WI38 (cell line): ENCODE measurements around the gene GLIS2.

Experiments
- H3K4me3 ChIP-seq: 2 replicates; pipeline ENCODE4 v1.5.1; 2011; ENCODE audit warnings: low read depth, mild to moderate bottlenecking, control low read depth, low read length
- TF ChIP-seq, protein P1 (sequence below): IDR thresholded peaks from 2 replicates; pipeline ENCODE4 v1.5.1; 2012; ENCODE audit warnings: low read depth, mild to moderate bottlenecking, control low read depth, low read length

Gene GLIS2

DNA sequence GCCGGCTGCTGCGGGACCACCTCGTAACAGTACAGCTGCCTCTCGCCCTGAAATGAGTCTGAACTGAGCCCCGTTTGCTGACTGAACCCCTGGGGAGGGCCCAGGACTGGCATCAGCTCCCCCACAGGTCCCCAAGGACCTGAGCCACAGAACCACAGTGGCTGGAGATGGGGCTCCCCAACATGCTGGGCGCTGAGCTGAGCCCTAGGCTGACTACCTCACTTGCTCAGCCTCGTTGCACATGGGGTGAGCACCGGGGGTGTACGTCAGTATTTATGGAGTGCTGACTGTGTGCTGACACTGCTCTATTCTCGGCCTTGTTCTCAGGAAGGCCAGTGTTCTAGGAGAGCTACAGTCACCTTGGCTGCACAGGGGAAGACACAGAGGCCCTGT lies 49.1 kb downstream of the GLIS2 start:
- no peak overlapping the region for H3K4me3 ChIP-seq
- TF ChIP-seq, protein P1, sequence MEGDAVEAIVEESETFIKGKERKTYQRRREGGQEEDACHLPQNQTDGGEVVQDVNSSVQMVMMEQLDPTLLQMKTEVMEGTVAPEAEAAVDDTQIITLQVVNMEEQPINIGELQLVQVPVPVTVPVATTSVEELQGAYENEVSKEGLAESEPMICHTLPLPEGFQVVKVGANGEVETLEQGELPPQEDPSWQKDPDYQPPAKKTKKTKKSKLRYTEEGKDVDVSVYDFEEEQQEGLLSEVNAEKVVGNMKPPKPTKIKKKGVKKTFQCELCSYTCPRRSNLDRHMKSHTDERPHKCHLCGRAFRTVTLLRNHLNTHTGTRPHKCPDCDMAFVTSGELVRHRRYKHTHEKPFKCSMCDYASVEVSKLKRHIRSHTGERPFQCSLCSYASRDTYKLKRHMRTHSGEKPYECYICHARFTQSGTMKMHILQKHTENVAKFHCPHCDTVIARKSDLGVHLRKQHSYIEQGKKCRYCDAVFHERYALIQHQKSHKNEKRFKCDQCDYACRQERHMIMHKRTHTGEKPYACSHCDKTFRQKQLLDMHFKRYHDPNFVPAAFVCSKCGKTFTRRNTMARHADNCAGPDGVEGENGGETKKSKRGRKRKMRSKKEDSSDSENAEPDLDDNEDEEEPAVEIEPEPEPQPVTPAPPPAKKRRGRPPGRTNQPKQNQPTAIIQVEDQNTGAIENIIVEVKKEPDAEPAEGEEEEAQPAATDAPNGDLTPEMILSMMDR = no peak

DNA sequence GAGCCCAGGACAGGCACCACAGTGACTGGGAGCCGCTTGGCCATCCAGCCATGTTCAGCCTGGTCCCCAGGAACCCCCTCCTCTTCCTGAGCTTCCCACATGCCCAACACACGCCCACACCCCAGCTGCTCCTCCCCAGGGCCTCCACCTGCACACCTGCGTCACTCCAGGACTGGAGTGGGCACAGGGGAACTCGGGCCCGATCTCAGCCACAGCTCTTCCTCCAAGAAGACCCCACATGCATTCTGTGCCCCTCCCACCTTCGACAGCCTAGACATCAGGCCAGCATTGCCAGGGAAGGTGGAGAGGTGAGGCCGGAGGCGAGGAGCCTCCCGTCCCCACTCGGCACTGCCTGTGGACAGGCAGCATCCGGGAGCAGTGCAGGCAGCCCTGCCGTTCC lies 49.7 kb downstream of the GLIS2 start:
- no peak overlapping the region for H3K4me3 ChIP-seq
- TF ChIP-seq, protein P1 = no peak

DNA sequence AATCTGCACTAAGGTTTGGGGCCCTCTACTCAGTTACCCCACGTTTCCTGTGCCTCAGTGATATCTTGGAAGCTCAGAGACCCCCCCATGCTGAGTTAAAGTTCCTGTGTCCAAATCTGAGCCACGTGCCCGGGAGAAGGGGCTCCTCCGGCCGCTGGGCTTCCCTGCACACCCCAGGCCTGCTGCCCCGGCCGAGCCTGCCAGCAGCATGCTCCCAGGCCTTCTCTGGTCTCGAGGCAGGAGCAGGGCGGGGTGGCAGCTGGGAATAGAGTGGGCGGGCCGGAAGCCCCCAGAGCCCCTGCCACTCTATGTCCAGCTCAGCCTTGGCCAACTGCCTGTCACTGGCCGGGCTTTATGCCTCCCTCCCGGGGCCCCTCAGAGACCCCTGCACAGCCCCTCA lies 50.1 kb downstream of the GLIS2 start:
- TF ChIP-seq, protein P1 = no peak
- no peak overlapping the region for H3K4me3 ChIP-seq

DNA sequence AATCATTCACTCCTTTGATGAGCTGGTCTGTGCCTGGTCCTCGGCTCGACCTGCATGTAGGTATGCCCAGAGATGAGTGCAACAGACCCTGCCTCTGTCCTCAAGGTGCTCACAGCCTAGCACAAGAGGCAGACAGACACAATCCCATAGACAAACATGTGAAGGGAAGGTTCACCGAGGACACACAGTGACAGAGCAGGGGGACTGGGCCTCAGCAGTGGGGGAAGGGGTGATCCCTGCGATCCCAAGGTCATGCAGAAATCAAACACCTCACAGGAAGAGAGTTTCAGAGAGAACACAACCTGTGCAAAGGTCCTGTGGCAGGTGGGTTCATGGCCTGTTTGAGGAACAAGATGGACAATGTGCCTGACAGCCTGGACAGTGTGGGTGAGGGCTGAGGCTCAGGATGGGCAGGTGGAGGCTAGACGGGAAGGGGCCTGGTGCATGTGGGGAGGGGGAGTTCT lies 51.6 kb downstream of the GLIS2 start:
- H3K4me3 ChIP-seq = no peak overlapping the region
- TF ChIP-seq, protein P1 = no peak

DNA sequence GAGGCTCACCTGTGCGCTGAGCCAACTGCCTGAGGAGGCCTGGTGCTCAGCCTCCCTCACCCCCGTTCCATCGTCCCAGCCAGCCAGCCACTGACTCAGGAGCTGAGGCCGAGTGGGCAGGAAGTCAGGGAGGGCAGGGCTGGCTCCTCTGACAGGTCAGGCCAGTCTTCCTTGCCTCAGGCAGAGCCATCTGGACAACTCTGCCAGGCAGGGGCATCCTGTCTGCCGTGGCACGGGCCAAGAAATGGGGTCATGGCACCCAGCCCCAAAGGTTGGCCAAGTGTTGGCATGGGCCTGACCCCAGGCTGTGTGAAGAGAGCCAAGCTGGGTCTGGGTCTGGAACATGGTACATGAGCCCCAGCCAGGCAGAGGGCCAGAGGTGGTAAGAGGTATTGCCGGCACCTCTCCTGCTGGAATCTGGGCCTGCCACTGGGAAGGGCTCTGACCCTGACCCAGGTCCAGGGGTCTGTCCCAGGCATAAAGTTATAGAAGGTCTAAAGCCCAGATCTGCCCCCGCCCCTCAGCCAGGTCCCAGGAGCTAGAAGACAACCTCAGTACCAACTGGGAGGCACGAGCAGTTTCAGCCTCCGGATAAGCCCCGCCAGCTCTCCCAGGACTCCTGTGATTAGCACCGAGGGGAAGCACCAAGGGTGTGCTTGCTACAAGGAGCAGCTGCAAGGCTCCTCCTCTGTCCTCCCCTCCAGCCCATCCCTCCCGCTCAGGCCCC lies 53.3 kb downstream of the GLIS2 start:
- no peak overlapping the region for H3K4me3 ChIP-seq
- TF ChIP-seq, protein P1 = no peak

DNA sequence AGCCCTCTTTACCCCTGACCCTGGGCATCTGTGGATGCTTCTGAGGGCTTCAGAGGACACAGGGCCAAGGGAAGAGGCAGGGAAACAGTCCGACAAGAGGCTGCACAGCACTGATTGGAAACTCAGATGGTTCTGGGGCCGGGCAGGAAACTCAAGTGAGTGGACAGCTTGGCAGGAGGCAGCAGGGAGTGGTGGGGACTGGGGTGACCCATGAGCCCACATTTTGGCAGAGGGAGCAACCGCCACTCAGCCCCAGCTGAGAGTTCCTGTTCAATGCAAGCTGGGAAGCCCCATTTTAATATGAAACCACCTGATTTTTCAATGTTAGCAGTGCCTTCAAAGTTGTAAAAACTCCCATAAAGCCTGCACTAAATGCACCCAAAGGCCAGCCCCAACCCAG lies 54.3 kb downstream of the GLIS2 start:
- TF ChIP-seq, protein P1 = no peak
- H3K4me3 ChIP-seq = no peak overlapping the region

DNA sequence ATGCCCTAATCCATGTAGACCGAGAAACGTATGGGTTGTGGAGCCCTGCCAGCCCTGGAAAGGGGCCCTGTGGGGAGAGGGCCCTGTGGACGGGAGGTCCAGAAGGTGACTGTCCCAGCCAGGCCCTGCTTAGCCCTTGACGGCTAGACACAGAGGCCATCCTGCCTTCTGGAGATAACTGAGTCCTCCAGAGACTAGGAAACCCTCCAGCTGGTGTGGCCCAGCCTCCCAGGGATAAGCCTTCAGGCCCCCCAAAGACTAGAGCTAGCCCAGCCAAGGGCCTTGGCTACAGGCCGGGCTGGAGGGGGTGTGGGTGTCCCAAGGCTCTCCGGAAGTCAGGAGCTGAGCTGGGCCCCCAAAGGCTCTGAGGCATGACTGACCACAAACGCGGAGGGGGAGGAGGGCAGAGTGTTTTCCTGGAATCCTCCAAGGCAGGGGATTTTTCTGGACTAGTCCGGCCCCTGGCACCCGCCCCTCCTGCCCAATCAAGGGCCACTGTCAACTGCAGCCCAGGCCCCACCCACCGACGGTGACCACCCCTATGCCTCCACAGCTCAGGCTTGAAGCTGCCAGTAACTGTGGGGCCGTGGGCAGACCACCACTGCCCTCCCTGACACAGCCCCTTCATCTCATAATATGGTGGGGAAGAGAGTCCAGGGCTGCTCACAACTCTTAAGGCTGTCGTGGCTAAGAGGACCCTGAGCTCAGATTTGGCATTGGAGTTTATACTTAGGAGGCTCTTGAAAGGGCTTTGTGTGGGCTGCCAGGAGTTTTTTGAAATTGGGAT lies 54.9 kb downstream of the GLIS2 start:
- H3K4me3 ChIP-seq = peak overlapping the region; percentile 97
- TF ChIP-seq, protein P1 = no peak
